Measurements from ENCODE around the gene KNDC1. TPM values are rescaled to one million over a fixed set of nuclear protein-coding genes. Genes with fewer than 3 reads are reported as not detected.

Gene KNDC1
- total and polyA plus RNA-seq, 2 of the 4 experiments (the other 2 are of a cell fraction), result 0.18 to 1.1 TPM

DNA sequence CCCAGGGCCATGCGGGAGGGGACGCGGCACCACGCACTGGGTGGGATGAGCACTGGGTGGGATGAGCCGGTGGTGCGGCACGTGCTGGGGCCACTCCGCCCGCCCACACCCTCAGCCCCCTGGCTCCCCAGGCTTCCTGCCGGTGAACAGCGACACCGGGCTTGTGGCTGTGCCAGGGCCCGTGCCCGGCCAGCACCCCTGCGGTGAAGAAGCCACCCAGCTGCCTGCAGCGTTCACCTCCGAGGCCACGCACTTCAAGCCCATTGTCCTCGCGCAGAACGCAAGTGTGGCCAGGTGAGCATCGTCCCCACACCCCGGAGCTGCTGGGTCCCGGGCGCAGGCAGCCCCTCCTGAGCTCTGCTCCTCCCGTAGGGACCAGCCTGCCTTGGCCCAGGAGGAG is 38.2 kb downstream of the KNDC1 start:
- Histone ChIP-seq H3K4me1 (ENCODE audit: control insufficient read depth, insufficient read depth, low read length) (no peaks in the 10 kb centered on the region), H2AK5ac (ENCODE audit: low read depth, low read length) (no peak overlapping the region), H2BK120ac (ENCODE audit: low read depth, low read length) (no peak overlapping the region), H4K8ac (ENCODE audit: low read depth in 2 of 2, low read length in 2 of 2) (no peak overlapping the region), H4K5ac (ENCODE audit: low read depth, low read length) (no peak overlapping the region), H3K4me3 (ENCODE audit: insufficient read depth, low read depth, low read length) (no peak overlapping the region), H2AFZ (replicated peaks; ENCODE audit: low read length, poor library complexity) (no peak overlapping the region), H3K79me1 (ENCODE audit: low read depth in 1 of 2, low read length in 2 of 2) (no peaks in the 10 kb centered on the region), H3K9me3 (ENCODE audit: control insufficient read depth, insufficient read depth, low read length) (no peaks in the 10 kb centered on the region), H2BK15ac (ENCODE audit: low read depth, low read length) (no peak overlapping the region), H3K27ac (ENCODE audit: insufficient read depth, low read length) (no peak overlapping the region), H3K56ac (ENCODE audit: extremely low read depth, insufficient read depth, low read length) (no peak overlapping the region), H3K14ac (replicated peaks; ENCODE audit: low read depth, low read length) (no peak overlapping the region), H2AK9ac (replicated peaks; ENCODE audit: low read depth, low read length, poor library complexity) (no peak overlapping the region), H3K4me2 (ENCODE audit: low read depth, low read length) (no peak overlapping the region), H3K23ac (ENCODE audit: low read depth, low read length) (no peak overlapping the region), H3K18ac (ENCODE audit: low read depth, low read length) (no peak overlapping the region), H3K9me1 (ENCODE audit: insufficient read depth, low read length) (no peaks in the 10 kb centered on the region), H4K20me1 (ENCODE audit: insufficient read depth, low read length) (no peaks in the 10 kb centered on the region), H2BK5ac (ENCODE audit: low read depth, low read length, poor library complexity, severe bottlenecking) (no peak overlapping the region), H3K4ac (ENCODE audit: low read depth, low read length) (no peak overlapping the region), H3K27me3 (ENCODE audit: control insufficient read depth, insufficient read depth, low read length) (no peaks in the 10 kb centered on the region), H2BK20ac (ENCODE audit: low read depth, low read length) (no peak overlapping the region), H3K36me3 (ENCODE audit: control insufficient read depth, insufficient read depth, low read length) (no peaks in the 10 kb centered on the region), H3K9ac (ENCODE audit: low read depth, low read length) (no peak overlapping the region), H4K91ac (ENCODE audit: insufficient read depth, low read depth, low read length) (no peak overlapping the region)
- ATAC-seq (ENCODE audit: low read depth) (no peak), DNase-seq (no peak)
- TF ChIP-seq RCOR1 (IDR thresholded peaks at IDR 0.05; ENCODE audit: insufficient replicate concordance, low read length) (no peak), BHLHE40 (IDR thresholded peaks at IDR 0.05; ENCODE audit: low read depth, low read length) (no peak), MAZ (IDR thresholded peaks at IDR 0.05; ENCODE audit: borderline replicate concordance, low read depth, low read length) (no peak), RAD21 (IDR thresholded peaks at IDR 0.05; ENCODE audit: low read length) (no peak), SMC3 (IDR thresholded peaks at IDR 0.05; ENCODE audit: low read depth, low read length) (no peak), MAFK (IDR thresholded peaks at IDR 0.05; ENCODE audit: low read depth, low read length) (no peak), CHD1 (IDR thresholded peaks at IDR 0.05; ENCODE audit: low read depth, low read length) (no peak), MXI1 (IDR thresholded peaks at IDR 0.05; ENCODE audit: borderline replicate concordance, low read depth, low read length) (no peak), NFE2L2 (IDR thresholded peaks at IDR 0.05; ENCODE audit: low read depth, low read length) (no peak), CEBPB (IDR thresholded peaks at IDR 0.05; ENCODE audit: low read depth, low read length) (no peak), FOS (IDR thresholded peaks at IDR 0.05; ENCODE audit: low read depth, low read length) (no peak), POLR2A (IDR thresholded peaks at IDR 0.05; ENCODE audit: low read depth, low read length) (no peak), RFX5 (IDR thresholded peaks at IDR 0.05; ENCODE audit: low read depth, low read length) (no peak)
- TF ChIP-seq, protein P1, sequence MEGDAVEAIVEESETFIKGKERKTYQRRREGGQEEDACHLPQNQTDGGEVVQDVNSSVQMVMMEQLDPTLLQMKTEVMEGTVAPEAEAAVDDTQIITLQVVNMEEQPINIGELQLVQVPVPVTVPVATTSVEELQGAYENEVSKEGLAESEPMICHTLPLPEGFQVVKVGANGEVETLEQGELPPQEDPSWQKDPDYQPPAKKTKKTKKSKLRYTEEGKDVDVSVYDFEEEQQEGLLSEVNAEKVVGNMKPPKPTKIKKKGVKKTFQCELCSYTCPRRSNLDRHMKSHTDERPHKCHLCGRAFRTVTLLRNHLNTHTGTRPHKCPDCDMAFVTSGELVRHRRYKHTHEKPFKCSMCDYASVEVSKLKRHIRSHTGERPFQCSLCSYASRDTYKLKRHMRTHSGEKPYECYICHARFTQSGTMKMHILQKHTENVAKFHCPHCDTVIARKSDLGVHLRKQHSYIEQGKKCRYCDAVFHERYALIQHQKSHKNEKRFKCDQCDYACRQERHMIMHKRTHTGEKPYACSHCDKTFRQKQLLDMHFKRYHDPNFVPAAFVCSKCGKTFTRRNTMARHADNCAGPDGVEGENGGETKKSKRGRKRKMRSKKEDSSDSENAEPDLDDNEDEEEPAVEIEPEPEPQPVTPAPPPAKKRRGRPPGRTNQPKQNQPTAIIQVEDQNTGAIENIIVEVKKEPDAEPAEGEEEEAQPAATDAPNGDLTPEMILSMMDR (conservative IDR thresholded peaks at IDR 0.05; ENCODE audit: low read depth, low read length), result no peak
- TF ChIP-seq, protein P2, sequence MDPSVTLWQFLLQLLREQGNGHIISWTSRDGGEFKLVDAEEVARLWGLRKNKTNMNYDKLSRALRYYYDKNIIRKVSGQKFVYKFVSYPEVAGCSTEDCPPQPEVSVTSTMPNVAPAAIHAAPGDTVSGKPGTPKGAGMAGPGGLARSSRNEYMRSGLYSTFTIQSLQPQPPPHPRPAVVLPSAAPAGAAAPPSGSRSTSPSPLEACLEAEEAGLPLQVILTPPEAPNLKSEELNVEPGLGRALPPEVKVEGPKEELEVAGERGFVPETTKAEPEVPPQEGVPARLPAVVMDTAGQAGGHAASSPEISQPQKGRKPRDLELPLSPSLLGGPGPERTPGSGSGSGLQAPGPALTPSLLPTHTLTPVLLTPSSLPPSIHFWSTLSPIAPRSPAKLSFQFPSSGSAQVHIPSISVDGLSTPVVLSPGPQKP (IDR thresholded peaks at IDR 0.05; ENCODE audit: borderline replicate concordance, low read depth, low read length), result no peak
- TF ChIP-seq, protein P3, sequence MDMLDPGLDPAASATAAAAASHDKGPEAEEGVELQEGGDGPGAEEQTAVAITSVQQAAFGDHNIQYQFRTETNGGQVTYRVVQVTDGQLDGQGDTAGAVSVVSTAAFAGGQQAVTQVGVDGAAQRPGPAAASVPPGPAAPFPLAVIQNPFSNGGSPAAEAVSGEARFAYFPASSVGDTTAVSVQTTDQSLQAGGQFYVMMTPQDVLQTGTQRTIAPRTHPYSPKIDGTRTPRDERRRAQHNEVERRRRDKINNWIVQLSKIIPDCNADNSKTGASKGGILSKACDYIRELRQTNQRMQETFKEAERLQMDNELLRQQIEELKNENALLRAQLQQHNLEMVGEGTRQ (IDR thresholded peaks at IDR 0.05; ENCODE audit: low read depth, low read length), result no peak
- BruUV-seq (replicated peaks), result no TSS peak
- dilution Hi-C loops (cut with HindIII; ENCODE audit: low sequenced_read_pairs, unreplicated experiment), result no loop called here
- intact Hi-C loops (cut with micrococcal nuclease), result no loop called here
- in situ Hi-C loops (cut with MboI; ENCODE audit: low sequenced_read_pairs), result no loop called here
- POLR2A ChIA-PET (ENCODE audit: unreplicated experiment), result no interaction called here
- CTCF ChIA-PET, result no interaction called here
- WGBS, 2 experiments (ENCODE audit: extremely low coverage in 2 of 2, insufficient read length in 1 of 2), result 93% methylated on average over 8 of the region's 26 CpGs; no CpG with 5 or more reads in 1 of the 2 experiments
